NCI-H1417 (cell line): ENCODE data around the gene ITGA1.
"Not testable (repeated sequence)": the region's sequence is repeated elsewhere in the genome, so short reads cannot be mapped to it uniquely, and the experiment has no call there.

Experiments used
- DNase-seq, 3 experiments: peaks; one replicate each; lab custom pipeline; 2025; lab: John Stamatoyannopoulos, UW

The ITGA1 gene

DNA sequence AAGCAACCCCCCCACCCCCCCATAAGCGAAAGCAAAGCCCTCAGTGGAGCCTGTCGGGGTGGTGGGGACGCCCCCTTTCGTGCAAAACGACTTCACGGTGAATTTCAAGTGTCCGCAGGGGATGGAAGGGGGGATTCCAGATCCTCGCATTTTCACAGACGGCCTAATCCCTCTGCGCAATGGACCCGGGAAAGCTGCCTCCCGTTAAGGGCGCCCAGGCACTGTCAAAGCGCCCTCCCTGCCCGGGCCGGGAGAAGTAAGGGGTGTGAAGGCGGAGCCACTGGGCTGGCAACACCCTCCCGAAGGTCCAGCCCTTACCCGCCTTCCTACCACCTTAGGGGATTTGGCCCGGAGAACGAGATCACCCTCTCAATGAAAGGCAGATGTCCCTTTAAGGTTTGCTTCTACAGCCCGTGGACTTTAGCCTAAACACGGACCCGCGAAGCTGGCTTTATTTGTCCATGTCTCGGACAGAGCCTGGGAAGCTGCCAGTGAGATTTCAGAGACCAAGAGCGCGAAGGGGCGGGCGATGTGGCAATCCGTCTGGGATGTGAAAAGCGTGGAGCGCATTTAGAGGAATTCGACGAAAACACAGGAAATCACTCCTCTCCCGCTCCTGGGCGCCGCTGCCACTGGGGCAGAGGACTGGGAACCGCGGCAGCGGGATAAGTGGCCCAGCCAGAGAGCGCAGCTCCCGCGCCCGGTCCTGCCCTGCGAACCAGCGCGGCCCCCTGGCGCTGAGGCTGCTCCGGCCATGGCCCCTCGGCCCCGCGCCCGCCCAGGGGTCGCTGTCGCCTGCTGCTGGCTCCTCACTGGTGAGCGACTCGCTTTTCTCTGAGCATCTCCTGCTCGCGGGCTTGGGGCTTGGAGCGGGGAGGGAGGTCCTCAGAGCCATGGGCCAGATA, at the start of gene ITGA1, which contains the start of gene PELO:
Gene ITGA1 (plus strand): TSS at position 317 of the 905 bp plus-strand sequence. CDS start 438 bp downstream, at position 755.
Gene PELO (plus strand): TSS at position 317 of the 905 bp plus-strand sequence. CDS start 12,479 bp downstream, outside the sequence.
- DNase-seq = peak; percentile 57 to 62 (median 57)

GRCh38 chr5:52738095-52738506, 49.6 kb upstream of the ITGA1 start:
- no peak for DNase-seq

GRCh38 chr5:52740007-52740406, 47.7 kb upstream of the ITGA1 start:
- no peak for DNase-seq

GRCh38 chr5:52743012-52743411, 44.7 kb upstream of the ITGA1 start:
- DNase-seq = no peak

- DNase-seq = no peak
Measured at GRCh38 chr5:52743529-52743928, 44.2 kb upstream of the ITGA1 start.

GRCh38 chr5:52743970-52744369, 43.7 kb upstream of the ITGA1 start:
- DNase-seq = no peak

GRCh38 chr5:52744867-52745458, 42.8 kb upstream of the ITGA1 start:
- DNase-seq = not testable (repeated sequence)

DNA sequence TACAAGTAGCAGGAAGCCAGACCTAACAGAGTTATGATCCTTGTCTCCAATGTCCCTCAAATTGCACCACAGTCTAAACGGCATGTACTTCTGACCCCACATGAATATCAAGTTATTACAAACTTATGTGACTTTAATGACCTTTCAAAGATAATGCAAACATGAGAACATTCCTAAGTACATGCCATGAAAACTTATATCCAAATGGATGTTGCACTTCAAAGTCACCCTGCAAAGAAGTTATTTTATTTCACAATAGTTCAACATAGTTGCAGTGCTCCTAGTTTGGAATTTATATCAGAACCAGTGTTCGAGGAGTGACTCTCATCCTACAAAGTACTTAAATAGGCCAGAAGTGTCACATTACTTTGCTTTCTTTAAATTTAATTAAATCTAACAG, 41.2 kb upstream of the ITGA1 start:
- no peak for DNase-seq

DNA sequence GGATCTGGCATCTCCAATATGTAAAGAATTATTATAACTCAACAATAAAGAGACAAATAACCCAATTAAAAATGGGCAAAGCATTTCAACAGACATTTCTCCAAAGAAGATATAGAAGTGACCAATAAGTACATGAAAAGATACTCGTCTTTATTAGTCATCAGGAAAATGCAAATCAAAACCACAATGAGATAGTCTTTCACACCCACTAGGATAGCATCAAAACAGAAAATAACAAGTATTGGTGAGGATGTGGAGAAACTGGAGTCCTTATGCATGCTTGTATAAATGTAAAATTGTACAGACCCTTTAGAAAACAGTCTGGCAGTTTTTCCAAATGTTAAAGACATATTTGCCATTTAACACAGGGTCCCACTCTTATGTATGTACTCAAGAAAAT, 39.1 kb upstream of the ITGA1 start:
- no peak for DNase-seq

DNA sequence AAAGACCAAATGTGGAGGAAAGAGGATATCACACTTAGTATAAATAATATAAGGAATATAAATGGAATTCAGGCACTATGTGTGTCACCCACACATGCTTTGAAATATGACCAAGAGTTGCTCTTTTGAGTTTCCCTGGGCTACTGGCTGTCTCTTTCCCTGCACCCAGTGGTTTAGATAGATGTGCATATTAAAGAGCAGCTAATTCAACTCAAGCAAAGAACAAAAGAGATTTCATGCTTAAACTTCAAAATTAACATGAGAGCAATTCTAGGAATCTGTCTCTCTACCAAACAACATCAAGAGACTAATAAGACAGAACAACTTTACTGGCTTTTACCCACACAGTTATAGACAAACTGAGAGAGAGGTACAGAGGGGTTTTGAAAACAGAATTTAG, 38.0 kb upstream of the ITGA1 start:
- no peak for DNase-seq

- DNase-seq = no peak
Measured at GRCh38 chr5:52751137-52751536, 36.6 kb upstream of the ITGA1 start.

GRCh38 chr5:52754051-52754450, 33.7 kb upstream of the ITGA1 start:
- DNase-seq = no peak

DNA sequence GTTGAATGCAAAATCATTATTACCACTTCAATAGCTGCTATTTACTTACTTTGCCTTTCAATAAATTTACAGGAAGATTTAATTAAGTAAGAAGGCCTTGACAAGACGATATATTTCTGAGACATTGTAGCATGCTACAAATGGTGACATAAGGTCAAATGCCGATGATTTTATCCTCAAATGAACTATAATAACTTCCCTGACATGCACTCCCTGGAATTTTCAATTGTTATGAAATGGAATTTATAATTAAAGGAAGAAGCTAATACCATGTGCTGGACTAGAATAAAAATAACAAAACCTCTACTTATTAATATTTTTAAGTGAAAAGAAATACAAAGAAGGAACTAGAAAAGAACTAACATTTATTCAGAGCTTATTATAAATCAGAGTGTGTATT, 30.2 kb upstream of the ITGA1 start:
- DNase-seq = no peak

- no peak for DNase-seq
Measured at GRCh38 chr5:52758014-52758413, 29.7 kb upstream of the ITGA1 start.

GRCh38 chr5:52759331-52759730, 28.4 kb upstream of the ITGA1 start:
- no peak for DNase-seq

DNA sequence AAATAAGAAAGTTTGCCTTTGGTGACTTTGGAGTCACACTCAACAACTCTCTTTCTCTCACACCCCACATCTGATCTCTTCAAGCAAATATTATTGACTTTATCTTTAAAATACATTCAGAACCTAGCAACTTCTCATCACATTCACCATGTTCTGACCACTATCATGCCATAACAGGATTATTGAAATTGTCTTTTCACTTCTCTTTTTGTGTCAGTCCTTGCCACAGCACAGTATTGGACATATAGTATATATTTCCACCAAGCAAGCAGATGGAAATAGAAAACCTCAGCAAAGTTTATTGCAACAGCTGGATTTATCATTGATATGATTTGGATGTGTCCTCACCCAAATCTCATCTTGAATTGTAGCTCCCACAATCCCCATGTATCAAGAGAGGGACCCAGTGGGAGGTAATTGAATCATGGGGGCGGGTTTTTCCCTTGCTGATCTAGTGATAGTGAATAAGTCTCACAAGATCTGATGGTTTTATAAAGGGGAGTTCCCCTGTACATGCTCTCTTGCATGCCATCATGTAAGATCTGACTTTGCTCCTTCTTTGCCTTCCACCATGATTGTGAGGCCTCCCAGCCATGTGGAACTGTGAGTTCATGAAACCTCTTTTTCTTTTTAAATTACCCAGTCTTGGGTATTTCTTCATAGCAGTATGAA, 26.9 kb upstream of the ITGA1 start:
- DNase-seq = no peak

DNA sequence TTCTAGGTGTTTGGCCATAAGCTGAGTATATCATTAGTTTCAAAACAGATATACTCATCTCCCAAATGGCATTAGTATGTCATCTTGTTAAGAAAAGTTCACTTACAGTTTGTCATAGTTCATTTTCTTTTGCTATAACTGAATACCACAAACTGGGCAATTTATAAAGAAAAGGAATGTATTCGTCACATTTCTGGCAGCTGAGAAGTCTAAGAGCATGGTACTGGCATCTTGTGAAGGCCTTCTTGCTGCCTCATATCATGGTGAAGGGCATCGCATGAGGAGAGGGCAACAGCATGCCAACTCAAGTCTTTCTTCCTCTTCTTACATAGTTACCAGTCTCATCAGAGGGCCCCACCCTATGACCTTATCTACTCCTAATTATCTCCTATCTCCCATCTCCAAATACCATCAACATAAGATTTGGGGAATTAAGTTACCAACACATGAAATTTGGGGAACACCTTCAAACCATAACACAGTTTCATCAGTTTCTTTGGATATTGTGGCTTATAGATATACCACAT, 20.4 kb upstream of the ITGA1 start:
- DNase-seq = no peak

DNA sequence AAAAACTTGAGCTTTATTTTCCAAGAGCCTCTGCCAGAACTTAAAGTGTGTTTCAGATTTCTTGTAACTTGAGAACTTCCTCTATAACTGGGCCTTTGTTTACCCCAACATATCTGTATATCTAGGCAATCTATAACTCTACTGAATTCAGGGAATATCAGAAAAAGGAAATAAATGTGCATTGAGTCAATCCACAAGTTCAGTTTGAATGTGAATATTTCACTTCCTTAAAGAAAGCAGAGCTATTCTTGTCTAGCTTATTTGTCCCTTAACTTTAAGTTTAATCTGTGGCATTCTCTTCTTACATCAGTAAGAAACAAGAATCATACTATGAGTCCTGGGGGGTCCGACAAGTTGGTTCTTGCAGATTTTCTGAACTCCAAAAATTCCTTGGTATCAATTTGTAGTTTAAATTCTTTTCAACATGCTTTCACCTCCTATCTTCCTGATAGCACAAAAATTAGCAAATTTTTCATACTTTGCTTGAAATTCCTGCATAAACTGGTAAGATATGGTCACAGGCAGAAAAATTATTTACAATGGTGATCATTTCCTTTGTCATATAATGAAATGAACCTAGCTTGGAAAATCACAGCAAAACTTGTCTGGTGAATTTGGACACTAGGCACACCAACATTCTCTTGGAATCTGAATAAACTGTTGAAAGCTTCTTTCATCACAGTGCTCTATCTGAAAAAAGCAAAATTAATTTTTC, 19.8 kb upstream of the ITGA1 start:
- DNase-seq = no peak

DNA sequence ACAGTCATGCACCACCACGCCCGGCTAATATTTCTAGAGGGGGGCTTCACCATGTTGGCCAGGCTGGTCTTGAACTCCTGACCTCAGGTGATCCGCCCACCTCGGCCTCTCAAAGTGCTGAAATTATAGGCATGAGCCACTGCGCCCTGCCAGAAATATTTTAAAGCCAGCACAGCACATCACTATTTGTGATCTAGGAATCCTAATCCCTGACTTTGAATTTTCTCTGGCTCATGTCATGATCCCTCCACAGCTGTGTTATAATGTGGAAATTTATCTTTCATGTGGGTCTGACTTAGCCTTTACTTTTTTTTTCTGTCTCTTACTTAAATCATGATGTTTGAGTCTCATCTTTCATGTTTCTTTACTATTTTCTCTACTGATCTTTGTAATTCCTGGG, 18.7 kb upstream of the ITGA1 start:
- no peak for DNase-seq

- DNase-seq = no peak
Measured at GRCh38 chr5:52770287-52770939, 17.3 kb upstream of the ITGA1 start.

GRCh38 chr5:52771343-52772039, 16.2 kb upstream of the ITGA1 start:
- DNase-seq = no peak
